Lower leg skin (tissue), 4 donors: Measurements from ENCODE around the gene KAT6B. TPM values are rescaled to one million over a fixed set of nuclear protein-coding genes. Genes with fewer than 3 reads are reported as not detected.

Experiments
- DNase-seq, 2 donors: peaks; one replicate each; pipeline ENCODE4 v3.0.0-alpha.2; 2019; ENCODE audit warnings: low spot score in 2 of 2
- H3K4me3 ChIP-seq: fragments of 200-600 bp; sonication (generic); 2 replicates; pipeline ENCODE4 v1.5.1; 2017; ENCODE audit warnings: mild to moderate bottlenecking, low read depth; ENCODE audit not compliant: poor library complexity, severe bottlenecking
- POLR2A ChIP-seq, 2 donors: fragments of 450-650 bp; IDR thresholded peaks; one replicate each; pipeline ENCODE4 v1.6.1; 2016 to 2017; ENCODE audit warnings: antibody characterized with exemption in 2 of 2, mild to moderate bottlenecking in 1 of 2, moderate library complexity in 1 of 2
- WGBS, 2 donors: methylation state at CpG; one replicate each; pipeline ENCODE4 v1.1.5; 2018; 5-methylcytosine and 5-hydroxymethylcytosine counted together
- intact Hi-C: fragments of 100-400 bp; cut with DNase I; formaldehyde crosslinking; loops from one replicate; pipeline ENCODE4 v1.15.0; 2023; ENCODE audit warnings: low total_unique reads
- total RNA-seq, 4 donors: library from RNA; depleted of rRNA; stranded (reverse); fragments of >200 nt; gene quantifications; one replicate each; pipeline ENCODE4 v1.1.0, GENCODE V29; 2016
- TF ChIP-seq, protein P1 (sequence below), 3 donors: fragments of 450-650 bp; IDR thresholded peaks; one replicate each; pipeline ENCODE4 v1.5.1; 2016; ENCODE audit warnings: antibody characterized with exemption in 3 of 3, mild to moderate bottlenecking in 3 of 3, moderate library complexity in 2 of 3

The KAT6B gene
- total RNA-seq, 4 donors from 2014 or later, result 17.2 to 40.1 (median 34.5) TPM

DNA sequence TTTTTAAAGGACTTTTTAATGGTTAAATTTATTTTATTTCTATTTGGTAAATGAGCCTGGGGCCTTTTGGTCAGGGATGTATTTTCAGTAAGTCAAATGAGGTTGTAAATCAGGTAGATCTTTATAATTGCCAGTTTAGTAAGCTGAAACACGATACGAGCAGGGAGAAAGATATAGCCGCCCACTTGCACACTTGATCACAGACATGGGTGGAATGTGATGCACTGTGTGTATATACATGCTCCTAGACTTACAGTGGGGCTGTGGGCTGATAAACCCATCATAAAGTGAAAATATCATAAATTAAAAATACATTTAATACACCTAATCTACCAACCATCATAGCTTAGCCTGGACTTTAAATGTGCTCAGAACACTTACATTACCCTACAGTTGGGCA, 165.7 kb downstream of the KAT6B start:
- intact Hi-C loops, result no loop called here
- WGBS, 2 donors, result 88 to 89% methylated on average over 3 of the region's 3 CpGs
- no peak overlapping the region for H3K4me3 ChIP-seq
- no peak for DNase-seq
- TF ChIP-seq, protein P1, sequence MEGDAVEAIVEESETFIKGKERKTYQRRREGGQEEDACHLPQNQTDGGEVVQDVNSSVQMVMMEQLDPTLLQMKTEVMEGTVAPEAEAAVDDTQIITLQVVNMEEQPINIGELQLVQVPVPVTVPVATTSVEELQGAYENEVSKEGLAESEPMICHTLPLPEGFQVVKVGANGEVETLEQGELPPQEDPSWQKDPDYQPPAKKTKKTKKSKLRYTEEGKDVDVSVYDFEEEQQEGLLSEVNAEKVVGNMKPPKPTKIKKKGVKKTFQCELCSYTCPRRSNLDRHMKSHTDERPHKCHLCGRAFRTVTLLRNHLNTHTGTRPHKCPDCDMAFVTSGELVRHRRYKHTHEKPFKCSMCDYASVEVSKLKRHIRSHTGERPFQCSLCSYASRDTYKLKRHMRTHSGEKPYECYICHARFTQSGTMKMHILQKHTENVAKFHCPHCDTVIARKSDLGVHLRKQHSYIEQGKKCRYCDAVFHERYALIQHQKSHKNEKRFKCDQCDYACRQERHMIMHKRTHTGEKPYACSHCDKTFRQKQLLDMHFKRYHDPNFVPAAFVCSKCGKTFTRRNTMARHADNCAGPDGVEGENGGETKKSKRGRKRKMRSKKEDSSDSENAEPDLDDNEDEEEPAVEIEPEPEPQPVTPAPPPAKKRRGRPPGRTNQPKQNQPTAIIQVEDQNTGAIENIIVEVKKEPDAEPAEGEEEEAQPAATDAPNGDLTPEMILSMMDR (IDR thresholded peaks at IDR 0.05), result no peak
- TF ChIP-seq POLR2A (IDR thresholded peaks at IDR 0.05), result no peak

DNA sequence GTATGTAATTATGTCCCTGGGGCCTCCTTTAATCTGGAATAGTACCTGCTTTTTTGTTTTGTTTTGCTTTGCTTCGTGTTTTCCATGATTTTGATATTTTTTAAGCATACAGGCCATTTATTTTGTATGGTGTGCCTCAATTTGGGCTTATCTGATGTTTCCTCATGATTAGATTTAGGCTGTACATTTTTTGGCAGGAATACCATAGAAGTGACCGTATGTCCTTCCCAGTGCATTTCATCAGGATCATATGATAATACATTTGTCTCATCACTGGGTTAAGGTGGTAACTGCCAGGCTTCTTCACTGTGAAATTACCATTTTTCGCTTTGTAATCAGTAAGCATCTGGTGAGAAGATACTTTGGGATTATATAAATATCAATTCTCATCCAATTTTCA, 167.2 kb downstream of the KAT6B start:
- TF ChIP-seq POLR2A (IDR thresholded peaks at IDR 0.05), result no peak
- TF ChIP-seq, protein P1 (IDR thresholded peaks at IDR 0.05), result no peak
- H3K4me3 ChIP-seq, result no peak overlapping the region
- 97 to 98% methylated on average over 3 of the region's 3 CpGs for WGBS, 2 donors
- no peak for DNase-seq
- intact Hi-C loops, result no loop called here

DNA sequence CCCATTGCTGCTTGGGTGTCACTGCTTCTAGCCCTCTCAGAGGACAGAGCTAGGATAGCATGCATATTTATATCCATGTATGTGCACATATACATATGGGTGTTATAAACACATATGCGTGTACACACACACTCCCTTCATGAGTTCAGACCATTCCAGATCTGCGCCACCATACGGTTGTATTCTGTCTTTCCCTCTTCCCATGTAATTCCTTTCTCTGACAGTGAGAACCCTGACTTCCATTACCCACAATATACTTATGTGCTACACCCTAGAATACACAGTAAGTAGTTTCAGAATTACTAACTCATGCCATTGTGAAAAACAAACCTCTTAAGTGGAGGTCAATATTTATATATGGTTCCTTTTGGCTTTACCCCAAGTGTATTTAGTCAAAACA, 168.5 kb downstream of the KAT6B start:
- WGBS, 2 donors, result 92 to 95% methylated on average over 3 of the region's 3 CpGs
- H3K4me3 ChIP-seq, result no peak overlapping the region
- no peak for DNase-seq
- TF ChIP-seq POLR2A (IDR thresholded peaks at IDR 0.05), result no peak
- TF ChIP-seq, protein P1 (IDR thresholded peaks at IDR 0.05), result no peak
- intact Hi-C loops, result no loop called here

DNA sequence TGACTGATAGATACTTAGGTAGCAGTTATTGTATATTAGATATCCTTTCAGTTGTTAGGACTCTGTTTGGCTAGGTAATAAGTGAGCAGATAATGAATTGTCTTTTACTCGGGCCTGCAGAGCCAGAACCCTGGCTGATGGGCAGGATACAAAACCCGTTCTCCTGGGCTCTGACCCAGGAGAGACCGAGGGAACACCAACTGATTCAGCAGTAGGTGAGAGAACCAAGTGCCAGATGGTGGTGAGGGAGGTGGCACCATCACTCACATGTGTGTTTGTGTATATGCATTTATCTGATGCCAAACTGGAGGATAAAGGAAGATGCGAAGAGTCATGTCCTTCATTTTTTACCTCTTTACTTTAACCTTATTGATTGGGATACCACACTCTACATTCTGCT, 169.4 kb downstream of the KAT6B start:
- TF ChIP-seq, protein P1 (IDR thresholded peaks at IDR 0.05), result no peak
- no peak for TF ChIP-seq POLR2A (IDR thresholded peaks at IDR 0.05)
- H3K4me3 ChIP-seq, result no peak overlapping the region
- no peak for DNase-seq
- 81 to 92% methylated on average over 4 of the region's 4 CpGs for WGBS, 2 donors
- intact Hi-C loops, result no loop called here

DNA sequence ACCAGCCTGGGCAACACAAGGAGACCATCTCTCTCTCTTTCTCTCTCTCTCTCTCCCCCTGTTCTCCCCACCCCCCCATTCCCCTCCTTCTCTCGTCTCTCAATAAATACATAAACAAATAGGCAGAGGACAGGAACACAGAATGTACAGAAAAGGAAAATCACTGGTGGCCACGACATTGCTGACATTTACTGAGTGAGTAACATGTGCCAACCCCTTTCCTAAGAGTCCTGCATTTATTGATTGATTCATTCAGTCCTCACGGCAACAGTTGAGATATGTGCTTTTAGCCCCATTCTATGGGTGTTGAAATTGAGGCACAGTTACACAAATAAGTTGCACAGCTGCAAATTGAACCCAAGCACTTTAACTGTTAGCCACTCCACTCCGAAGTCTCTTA, 170.8 kb downstream of the KAT6B start:
- intact Hi-C loops, result no loop called here
- TF ChIP-seq POLR2A (IDR thresholded peaks at IDR 0.05), result no peak
- TF ChIP-seq, protein P1 (IDR thresholded peaks at IDR 0.05), result no peak
- no peak for DNase-seq
- no peak overlapping the region for H3K4me3 ChIP-seq
- WGBS, 2 donors, result 93 to 94% methylated on average over 4 of the region's 4 CpGs

DNA sequence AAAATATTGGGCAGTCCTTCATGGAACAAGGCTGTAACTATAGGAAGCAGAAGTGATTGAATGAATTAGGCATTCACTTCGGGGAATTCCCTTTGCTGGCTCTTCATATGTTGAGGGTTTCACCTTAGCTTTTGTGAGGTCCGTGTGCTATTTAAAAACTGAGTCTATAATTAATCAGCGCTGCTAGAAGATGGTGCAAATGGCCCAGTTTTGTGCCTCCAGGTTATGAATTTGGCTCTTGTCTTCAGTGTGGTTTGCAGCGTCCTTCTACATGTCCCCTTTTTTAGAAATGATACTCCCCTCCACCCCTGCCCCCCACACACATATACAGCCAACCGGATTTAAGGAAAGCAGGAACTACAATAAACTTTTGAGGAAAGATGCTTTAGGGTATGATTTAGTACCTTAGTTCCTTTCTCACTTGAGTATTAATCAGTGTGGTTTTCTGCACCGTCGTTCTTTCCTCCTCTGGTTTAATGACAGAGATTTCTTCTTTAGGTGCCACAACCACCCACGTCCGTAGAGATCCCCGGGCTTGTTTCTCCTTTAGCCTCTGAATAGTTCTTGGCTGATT, 174.4 kb downstream of the KAT6B start:
- intact Hi-C loops, result no loop called here
- TF ChIP-seq POLR2A (IDR thresholded peaks at IDR 0.05), result no peak
- TF ChIP-seq, protein P1 (IDR thresholded peaks at IDR 0.05), result no peak
- DNase-seq, result no peak
- WGBS, 2 donors, result 70 to 77% methylated on average over 10 of the region's 10 CpGs
- H3K4me3 ChIP-seq, result no peak overlapping the region
